HepG2 (cell line): ENCODE results near the gene KRTAP5-2.

Experiments used
- CBFB ChIP-seq: sonication (generic); formaldehyde crosslinking; IDR thresholded peaks from 2 replicates; pipeline ENCODE4 v1.4.0; 2020; ENCODE audit warnings: missing genetic modification reagents
- GTF2F1 ChIP-seq: fragments of 150-350 bp; IDR thresholded peaks from 2 replicates; pipeline ENCODE4 v1.6.1; 2014; ENCODE audit warnings: low read length
- HOXA5 ChIP-seq: sonication (generic); formaldehyde crosslinking; IDR thresholded peaks from 2 replicates; pipeline ENCODE4 v1.4.0; 2020; ENCODE audit warnings: missing genetic modification reagents
- RAD21 ChIP-seq: fragments of 450-650 bp; formaldehyde crosslinking; IDR thresholded peaks from 2 replicates; pipeline ENCODE4 v1.5.0; 2020; ENCODE audit warnings: mild to moderate bottlenecking
- SNAI1 ChIP-seq: sonication (generic); formaldehyde crosslinking; IDR thresholded peaks from 2 replicates; pipeline ENCODE4 v1.5.0; 2020; ENCODE audit warnings: mild to moderate bottlenecking, missing genetic modification reagents, borderline replicate concordance
- THAP11 ChIP-seq: IDR thresholded peaks from 2 replicates; pipeline ENCODE4 v1.6.1; 2016; ENCODE audit warnings: missing biosample characterization, missing genetic modification reagents
- ZNF501 ChIP-seq: sonication (generic); formaldehyde crosslinking; IDR thresholded peaks from 2 replicates; pipeline ENCODE4 v1.5.1; 2020; ENCODE audit warnings: mild to moderate bottlenecking, moderate library complexity, missing genetic modification reagents
- ZNF549 ChIP-seq: sonication (generic); formaldehyde crosslinking; IDR thresholded peaks from 2 replicates; pipeline ENCODE4 v1.5.0; 2020; ENCODE audit warnings: missing genetic modification reagents
- ZNF558 ChIP-seq: sonication (generic); formaldehyde crosslinking; IDR thresholded peaks from 2 replicates; pipeline ENCODE4 v1.9.0; 2022; ENCODE audit warnings: mild to moderate bottlenecking, missing genetic modification reagents, borderline replicate concordance
- ZNF768 ChIP-seq: sonication (generic); formaldehyde crosslinking; IDR thresholded peaks from 2 replicates; pipeline ENCODE4 v1.4.0; 2020; ENCODE audit warnings: missing genetic modification reagents
- TF ChIP-seq, protein P1 (sequence below): sonication (generic); formaldehyde crosslinking; IDR thresholded peaks from 2 replicates; pipeline ENCODE4 v1.5.0; 2020; ENCODE audit warnings: mild to moderate bottlenecking, missing genetic modification reagents, moderate library complexity
- TF ChIP-seq, protein P2 (sequence below): sonication (generic); formaldehyde crosslinking; IDR thresholded peaks from 2 replicates; pipeline ENCODE4 v1.8.1; 2023; ENCODE audit warnings: mild to moderate bottlenecking, inconsistent platforms, moderate library complexity, missing genetic modification reagents, borderline replicate concordance
- TF ChIP-seq, protein P3 (sequence below), 2 experiments: fragments of 450-650 bp in 1 of 2; sonication (generic) in 1 of 2; formaldehyde crosslinking in 1 of 2; IDR thresholded peaks; 2 replicates each; pipeline versions ENCODE4 v1.6.1 to v1.8.0; 2016 to 2022; ENCODE audit warnings: antibody characterized with exemption in 1 of 2, mild to moderate bottlenecking in 1 of 2, missing genetic modification reagents in 1 of 2
- TF ChIP-seq, protein P4 (sequence below): sonication (generic); formaldehyde crosslinking; IDR thresholded peaks from 2 replicates; pipeline ENCODE4 v1.5.0; 2020; ENCODE audit warnings: missing genetic modification reagents

DNA sequence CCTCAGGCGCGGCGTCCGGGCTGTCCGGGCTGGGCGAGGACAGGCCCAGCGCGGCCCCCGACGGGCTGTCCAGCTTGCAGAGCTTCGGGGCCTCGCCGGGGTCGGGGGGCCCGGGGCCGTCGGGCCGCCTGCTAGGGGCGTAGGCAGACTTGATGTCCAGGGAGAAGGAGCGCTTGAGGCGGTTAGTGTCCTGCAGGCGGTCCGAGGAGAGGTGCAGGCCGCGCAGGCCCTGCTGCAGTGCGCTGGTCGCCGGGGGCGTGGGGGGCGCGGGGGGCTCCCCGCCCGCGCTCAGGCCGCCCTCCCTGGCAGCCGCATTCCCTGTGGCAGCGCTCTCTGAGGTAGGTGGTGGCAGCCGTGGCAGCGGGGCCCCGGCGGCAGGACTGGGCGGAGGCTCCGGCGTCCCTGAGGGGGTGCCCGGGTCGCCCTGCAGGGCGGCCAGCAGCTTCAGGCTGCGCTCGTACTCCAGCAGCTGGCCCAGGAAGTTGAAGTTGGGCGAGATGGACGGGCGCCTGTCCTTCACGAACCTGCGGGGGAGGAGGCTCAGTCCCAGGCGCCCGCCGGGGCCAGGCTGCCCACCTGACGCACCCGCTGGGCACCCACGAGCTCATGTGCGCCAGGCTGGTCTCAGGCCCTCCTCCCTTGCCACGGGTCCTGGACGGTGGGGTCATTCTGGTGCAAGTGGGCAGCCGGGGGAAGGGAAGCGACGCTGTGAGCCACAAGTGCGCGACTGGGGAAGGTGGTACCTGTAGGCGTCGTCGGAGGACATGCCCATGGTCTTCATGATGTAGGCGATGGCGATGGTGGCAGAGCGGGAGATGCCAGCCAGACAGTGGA lies 40.8 kb downstream of the KRTAP5-2 start:
- TF ChIP-seq GTF2F1 (no peak), HOXA5 (no peak), ZNF549 (no peak), CBFB (CRISPR knock-in tag) (no peak), ZNF501 (CRISPR knock-in tag) (no peak), ZNF768 (CRISPR knock-in tag) (no peak), RAD21 (CRISPR knock-in tag) (no peak), THAP11 (no peak), ZNF558 (no peak), SNAI1 (no peak)
- TF ChIP-seq, protein P1, sequence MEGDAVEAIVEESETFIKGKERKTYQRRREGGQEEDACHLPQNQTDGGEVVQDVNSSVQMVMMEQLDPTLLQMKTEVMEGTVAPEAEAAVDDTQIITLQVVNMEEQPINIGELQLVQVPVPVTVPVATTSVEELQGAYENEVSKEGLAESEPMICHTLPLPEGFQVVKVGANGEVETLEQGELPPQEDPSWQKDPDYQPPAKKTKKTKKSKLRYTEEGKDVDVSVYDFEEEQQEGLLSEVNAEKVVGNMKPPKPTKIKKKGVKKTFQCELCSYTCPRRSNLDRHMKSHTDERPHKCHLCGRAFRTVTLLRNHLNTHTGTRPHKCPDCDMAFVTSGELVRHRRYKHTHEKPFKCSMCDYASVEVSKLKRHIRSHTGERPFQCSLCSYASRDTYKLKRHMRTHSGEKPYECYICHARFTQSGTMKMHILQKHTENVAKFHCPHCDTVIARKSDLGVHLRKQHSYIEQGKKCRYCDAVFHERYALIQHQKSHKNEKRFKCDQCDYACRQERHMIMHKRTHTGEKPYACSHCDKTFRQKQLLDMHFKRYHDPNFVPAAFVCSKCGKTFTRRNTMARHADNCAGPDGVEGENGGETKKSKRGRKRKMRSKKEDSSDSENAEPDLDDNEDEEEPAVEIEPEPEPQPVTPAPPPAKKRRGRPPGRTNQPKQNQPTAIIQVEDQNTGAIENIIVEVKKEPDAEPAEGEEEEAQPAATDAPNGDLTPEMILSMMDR (CRISPR knock-in tag), result no peak
- TF ChIP-seq, protein P2, sequence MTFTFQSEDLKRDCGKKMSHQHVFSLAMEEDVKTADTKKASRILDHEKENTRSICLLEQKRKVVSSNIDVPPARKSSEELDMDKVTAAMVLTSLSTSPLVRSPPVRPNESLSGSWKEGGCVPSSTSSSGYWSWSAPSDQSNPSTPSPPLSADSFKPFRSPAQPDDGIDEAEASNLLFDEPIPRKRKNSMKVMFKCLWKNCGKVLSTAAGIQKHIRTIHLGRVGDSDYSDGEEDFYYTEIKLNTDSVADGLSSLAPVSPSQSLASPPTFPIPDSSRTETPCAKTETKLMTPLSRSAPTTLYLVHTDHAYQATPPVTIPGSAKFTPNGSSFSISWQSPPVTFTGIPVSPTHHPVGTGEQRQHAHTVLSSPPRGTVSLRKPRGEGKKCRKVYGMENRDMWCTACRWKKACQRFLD, result no peak
- TF ChIP-seq, protein P3, sequence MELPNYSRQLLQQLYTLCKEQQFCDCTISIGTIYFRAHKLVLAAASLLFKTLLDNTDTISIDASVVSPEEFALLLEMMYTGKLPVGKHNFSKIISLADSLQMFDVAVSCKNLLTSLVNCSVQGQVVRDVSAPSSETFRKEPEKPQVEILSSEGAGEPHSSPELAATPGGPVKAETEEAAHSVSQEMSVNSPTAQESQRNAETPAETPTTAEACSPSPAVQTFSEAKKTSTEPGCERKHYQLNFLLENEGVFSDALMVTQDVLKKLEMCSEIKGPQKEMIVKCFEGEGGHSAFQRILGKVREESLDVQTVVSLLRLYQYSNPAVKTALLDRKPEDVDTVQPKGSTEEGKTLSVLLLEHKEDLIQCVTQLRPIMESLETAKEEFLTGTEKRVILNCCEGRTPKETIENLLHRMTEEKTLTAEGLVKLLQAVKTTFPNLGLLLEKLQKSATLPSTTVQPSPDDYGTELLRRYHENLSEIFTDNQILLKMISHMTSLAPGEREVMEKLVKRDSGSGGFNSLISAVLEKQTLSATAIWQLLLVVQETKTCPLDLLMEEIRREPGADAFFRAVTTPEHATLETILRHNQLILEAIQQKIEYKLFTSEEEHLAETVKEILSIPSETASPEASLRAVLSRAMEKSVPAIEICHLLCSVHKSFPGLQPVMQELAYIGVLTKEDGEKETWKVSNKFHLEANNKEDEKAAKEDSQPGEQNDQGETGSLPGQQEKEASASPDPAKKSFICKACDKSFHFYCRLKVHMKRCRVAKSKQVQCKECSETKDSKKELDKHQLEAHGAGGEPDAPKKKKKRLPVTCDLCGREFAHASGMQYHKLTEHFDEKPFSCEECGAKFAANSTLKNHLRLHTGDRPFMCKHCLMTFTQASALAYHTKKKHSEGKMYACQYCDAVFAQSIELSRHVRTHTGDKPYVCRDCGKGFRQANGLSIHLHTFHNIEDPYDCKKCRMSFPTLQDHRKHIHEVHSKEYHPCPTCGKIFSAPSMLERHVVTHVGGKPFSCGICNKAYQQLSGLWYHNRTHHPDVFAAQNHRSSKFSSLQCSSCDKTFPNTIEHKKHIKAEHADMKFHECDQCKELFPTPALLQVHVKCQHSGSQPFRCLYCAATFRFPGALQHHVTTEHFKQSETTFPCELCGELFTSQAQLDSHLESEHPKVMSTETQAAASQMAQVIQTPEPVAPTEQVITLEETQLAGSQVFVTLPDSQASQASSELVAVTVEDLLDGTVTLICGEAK (IDR thresholded peaks at IDR 0.05), result no peak
- TF ChIP-seq, protein P3 (CRISPR knock-in tag; IDR thresholded peaks at IDR 0.05), result no peak
- TF ChIP-seq, protein P4, sequence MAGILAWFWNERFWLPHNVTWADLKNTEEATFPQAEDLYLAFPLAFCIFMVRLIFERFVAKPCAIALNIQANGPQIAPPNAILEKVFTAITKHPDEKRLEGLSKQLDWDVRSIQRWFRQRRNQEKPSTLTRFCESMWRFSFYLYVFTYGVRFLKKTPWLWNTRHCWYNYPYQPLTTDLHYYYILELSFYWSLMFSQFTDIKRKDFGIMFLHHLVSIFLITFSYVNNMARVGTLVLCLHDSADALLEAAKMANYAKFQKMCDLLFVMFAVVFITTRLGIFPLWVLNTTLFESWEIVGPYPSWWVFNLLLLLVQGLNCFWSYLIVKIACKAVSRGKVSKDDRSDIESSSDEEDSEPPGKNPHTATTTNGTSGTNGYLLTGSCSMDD (CRISPR knock-in tag), result no peak
